Measurements from ENCODE around the gene PPP1R12A.

PPP1R12A gene

DNA sequence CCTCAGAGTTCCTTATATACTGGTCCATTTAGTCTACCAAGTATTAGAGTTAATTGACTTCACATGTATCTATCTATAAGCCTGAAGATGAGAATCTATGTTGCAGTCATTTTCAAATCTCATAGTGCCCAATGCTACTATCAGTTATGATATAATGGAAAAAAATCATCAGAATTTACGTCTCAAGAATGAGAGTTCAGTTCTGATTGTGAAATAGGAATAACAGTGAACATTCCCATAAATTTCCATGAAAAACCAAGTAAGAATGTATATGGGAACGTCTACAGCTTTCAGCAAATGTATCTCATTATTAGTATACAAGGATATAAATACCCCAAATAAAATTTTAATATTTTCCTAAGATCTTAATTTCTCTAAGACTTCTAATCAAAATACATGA is 77.2 kb downstream of the PPP1R12A start:
- no peak for DNase-seq (ENCODE audit: low read depth)
- H3K4me3 ChIP-seq (ENCODE audit: low read depth, low read length) = no peak overlapping the region

DNA sequence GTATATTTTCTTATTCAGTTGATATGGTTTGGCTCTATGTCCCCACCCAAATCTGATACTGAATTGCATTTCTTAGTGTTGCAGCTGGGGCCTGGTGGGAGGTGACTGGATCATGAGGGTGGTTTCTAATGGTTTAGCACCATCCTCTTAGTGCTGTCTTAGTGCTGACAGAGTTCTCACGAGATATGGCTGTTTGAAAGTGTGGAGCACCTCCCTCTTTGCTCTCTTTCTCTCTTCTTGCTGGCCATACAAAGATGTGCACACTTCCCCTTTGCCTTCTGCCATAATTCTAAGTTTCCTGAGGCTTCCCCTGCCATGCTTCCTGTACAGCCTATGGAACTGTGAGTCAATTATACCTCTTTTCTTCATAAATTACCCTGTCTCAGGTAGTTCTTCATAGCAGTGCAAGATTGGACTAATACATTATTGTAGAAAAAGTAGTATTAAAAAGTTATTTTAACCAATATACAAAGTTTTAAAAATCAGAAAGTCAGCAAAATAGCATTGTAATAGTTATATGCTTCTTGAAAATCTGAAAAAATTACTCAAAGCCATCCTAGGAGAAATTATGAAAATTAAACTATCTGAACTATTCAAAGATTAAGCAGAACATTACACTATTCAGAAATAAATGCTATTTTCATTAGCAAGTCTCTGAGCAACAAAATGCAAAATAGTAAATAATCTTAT is 84.1 kb downstream of the PPP1R12A start:
- no peak for DNase-seq (ENCODE audit: low read depth)
- no peak overlapping the region for H3K4me3 ChIP-seq (ENCODE audit: low read depth, low read length)

DNA sequence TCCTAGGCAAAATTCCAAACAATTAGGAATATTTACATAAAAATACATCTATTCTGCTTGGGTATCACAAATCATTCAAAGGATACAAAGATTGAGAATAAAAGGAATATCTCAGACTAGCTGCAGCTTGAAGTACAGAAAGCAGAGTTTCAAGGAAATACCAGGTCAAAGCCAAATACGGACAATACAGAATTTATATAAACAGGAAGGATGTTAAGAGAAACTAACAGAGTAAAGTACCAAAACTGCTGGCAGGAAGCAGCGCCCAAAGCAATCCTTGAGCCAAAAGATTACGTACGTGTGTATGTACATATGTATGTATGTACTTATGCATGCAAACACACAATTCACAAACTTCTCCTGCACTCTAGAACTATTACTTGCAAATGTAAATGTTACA is 86.6 kb downstream of the PPP1R12A start:
- H3K4me3 ChIP-seq (ENCODE audit: low read depth, low read length) = no peak overlapping the region
- DNase-seq (ENCODE audit: low read depth) = no peak

DNA sequence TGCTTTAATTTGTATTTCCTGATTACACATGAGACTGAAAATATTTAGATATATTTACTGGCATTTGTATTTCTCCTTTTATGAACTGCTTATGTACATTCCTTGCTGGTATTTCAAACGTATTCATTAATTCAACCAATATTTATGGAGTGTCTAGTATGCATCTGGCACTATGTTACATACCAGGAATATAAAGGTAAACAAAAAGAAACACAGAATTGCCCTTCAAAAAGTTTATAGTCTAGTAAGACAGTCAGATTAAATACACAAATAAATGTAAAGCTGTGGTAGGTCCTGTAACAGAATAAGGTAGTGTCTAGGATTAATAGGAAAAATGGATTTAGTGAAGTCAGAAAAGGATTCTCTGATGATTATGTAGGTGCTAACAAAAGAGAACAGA is 87.5 kb downstream of the PPP1R12A start:
- no peak for DNase-seq (ENCODE audit: low read depth)
- H3K4me3 ChIP-seq (ENCODE audit: low read depth, low read length) = no peak overlapping the region

DNA sequence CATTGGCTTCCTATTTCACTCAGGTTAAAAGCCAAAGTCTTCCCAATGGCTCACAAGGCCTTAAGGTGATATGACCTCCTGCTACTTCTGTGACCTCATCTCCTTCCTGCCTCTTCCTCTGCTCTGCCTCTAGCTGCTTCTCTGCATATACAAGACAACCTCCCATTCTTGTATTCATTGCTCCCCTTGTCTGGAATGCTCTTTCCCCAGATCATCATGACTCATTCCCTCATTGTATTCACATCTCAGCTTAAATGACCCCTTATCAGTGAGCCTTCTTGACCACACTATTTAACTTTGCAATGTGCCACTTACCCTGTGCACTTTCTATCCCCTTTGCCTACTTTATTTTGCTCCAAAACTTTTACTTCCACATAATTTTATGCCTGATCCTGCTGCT is 90.2 kb downstream of the PPP1R12A start:
- DNase-seq (ENCODE audit: low read depth) = no peak
- H3K4me3 ChIP-seq (ENCODE audit: low read depth, low read length) = no peak overlapping the region

- no peak for DNase-seq (ENCODE audit: low read depth)
- no peak overlapping the region for H3K4me3 ChIP-seq (ENCODE audit: low read depth, low read length)
These were observed 90.9 kb downstream of the PPP1R12A start for GRCh38 chr12:79843978-79844377.

DNA sequence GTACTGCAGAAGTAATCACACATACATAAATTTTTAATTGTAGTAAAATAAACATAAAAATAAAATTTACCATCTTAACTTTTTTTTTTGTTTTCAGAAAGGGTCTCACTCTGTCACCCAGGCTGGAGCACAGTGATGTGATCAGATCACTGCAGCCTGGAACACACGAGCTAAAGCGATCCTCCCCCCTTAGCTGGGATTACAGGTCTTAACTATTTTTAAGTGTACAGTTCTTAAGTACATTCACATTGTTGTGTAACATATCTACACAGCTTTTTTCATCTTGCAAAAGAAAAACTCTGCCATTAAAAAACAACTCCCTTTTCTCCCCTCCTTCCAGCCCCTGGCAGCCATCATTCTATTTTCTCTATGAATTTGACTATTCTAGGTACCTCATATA is 92.3 kb downstream of the PPP1R12A start:
- DNase-seq (ENCODE audit: low read depth) = no peak
- H3K4me3 ChIP-seq (ENCODE audit: low read depth, low read length) = no peak overlapping the region

GRCh38 chr12:79841878-79842265 is 93.0 kb downstream of the PPP1R12A start:
- DNase-seq (ENCODE audit: low read depth) = no peak
- H3K4me3 ChIP-seq (ENCODE audit: low read depth, low read length) = no peak overlapping the region

DNA sequence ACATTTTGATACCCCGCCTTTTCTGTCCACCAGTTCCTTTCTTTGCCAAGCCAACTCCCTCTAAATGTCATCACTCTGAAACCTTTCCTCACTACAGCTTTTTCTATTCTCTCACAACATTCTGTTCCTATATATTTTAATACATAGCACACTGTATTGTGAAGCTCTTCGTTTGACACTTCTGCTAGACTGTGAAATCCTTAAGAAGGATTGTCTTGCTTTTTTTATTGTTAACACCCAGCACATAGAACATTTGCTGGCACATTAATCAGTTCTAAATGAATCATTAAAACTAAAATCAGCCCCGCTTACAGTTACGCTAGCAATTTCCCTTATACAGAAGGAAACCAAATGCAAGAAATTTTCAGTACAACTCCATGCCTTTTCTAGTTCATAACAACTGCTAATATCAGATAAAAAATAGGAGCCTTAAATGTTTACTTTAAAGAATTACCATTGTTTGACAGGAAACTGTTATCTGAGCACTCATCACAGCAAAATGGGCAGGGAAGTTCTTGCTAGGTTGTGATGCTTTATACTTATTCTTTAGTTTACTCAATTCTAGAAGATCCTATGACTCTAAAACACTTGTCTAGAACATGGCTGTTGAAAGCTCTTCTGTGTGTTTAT is 93.5 kb downstream of the PPP1R12A start:
- DNase-seq (ENCODE audit: low read depth) = no peak
- H3K4me3 ChIP-seq (ENCODE audit: low read depth, low read length) = no peak overlapping the region

DNA sequence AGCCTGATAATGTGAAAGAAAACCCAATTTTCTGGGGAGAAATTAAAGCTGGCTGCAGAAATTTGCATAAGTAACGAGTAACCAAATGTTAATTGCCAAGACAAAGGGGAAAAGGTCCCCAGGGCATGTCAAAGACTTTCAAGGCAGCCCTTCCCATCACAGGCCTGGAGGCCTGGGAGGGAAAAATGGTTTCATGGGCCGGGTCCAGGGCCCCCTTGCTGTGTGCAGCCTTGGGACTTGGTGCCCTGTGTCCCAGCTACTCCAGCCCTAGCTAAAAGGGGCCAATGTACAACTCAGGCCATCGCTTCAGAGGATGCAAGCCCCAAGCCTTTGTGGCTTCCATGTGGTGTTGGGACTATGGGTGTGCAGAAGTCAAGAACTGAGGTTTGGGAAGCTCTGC is 96.5 kb downstream of the PPP1R12A start:
- H3K4me3 ChIP-seq (ENCODE audit: low read depth, low read length) = no peak overlapping the region
- DNase-seq (ENCODE audit: low read depth) = no peak

GRCh38 chr12:79837575-79837974 is 97.3 kb downstream of the PPP1R12A start:
- H3K4me3 ChIP-seq (ENCODE audit: low read depth, low read length) = no peak overlapping the region
- DNase-seq (ENCODE audit: low read depth) = no peak

- DNase-seq (ENCODE audit: low read depth) = no peak
- no peak overlapping the region for H3K4me3 ChIP-seq (ENCODE audit: low read depth, low read length)
These were observed 99.5 kb downstream of the PPP1R12A start for GRCh38 chr12:79835377-79835843.

GRCh38 chr12:79834712-79835376 is 100.1 kb downstream of the PPP1R12A start:
- no peak for DNase-seq (ENCODE audit: low read depth)
- no peak overlapping the region for H3K4me3 ChIP-seq (ENCODE audit: low read depth, low read length)

GRCh38 chr12:79830440-79830839 is 104.5 kb downstream of the PPP1R12A start:
- DNase-seq (ENCODE audit: low read depth) = no peak
- H3K4me3 ChIP-seq (ENCODE audit: low read depth, low read length) = no peak overlapping the region

GRCh38 chr12:79828924-79829323 is 106.0 kb downstream of the PPP1R12A start:
- no peak for DNase-seq (ENCODE audit: low read depth)
- no peak overlapping the region for H3K4me3 ChIP-seq (ENCODE audit: low read depth, low read length)

- DNase-seq (ENCODE audit: low read depth) = no peak
- H3K4me3 ChIP-seq (ENCODE audit: low read depth, low read length) = no peak overlapping the region
These were observed 107.4 kb downstream of the PPP1R12A start for GRCh38 chr12:79827484-79827883.

- DNase-seq (ENCODE audit: low read depth) = no peak
These were observed 108.4 kb downstream of the PPP1R12A start for GRCh38 chr12:79826267-79827128.

DNA sequence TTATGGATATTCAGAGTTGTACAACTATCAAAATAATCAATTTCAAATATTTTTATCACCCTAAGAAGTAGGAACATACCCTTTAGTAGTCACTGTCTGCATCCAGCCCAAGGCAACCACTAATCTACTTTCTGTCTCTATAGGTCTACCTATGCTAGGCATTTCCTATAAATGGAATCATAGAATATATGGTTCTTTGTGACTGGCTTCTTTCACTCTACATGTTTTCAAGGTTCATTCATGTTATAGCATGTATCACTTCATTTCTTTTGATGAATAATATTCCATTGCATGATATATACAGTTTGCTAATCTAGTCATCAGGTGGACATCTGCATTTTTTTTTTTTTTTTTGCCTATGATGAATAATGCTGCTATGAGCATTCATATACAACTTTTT is 112.4 kb downstream of the PPP1R12A start:
- no peak overlapping the region for H3K4me3 ChIP-seq (ENCODE audit: low read depth, low read length)
- DNase-seq (ENCODE audit: low read depth) = no peak

More at GRCh38 chr12:79826267-79827128, 108.4 kb downstream of the PPP1R12A start:
- H3K4me3 ChIP-seq (ENCODE audit: low read depth, low read length) = no peak overlapping the region

- no peak overlapping the region for H3K4me3 ChIP-seq (ENCODE audit: low read depth, low read length)
- no peak for DNase-seq (ENCODE audit: low read depth)
These were observed 116.0 kb downstream of the PPP1R12A start for GRCh38 chr12:79818856-79819255.
